HCT116 (cell line): ENCODE results near the gene XDH. TPM values are rescaled to one million over a fixed set of nuclear protein-coding genes. Genes with fewer than 3 reads are reported as not detected.

Experiments
- ATAC-seq: fragments of 200-7000 bp; cut with Tn5 transposase; 2 replicates; pipeline ENCODE4 v1.9.1; 2020; ENCODE audit warnings: mild to moderate bottlenecking, moderate library complexity
- BruUV-seq: library from RNA; stranded (reverse); fragments of 400-500 nt; replicated peaks from 2 replicates; lab custom pipeline; 2021; lab: Mats Ljungman, UMichigan
- CTCF ChIA-PET: fragments of 300-600 bp; sonication (Branson Sonifier 250); formaldehyde crosslinking; loops from one replicate; lab custom pipeline; 2021; ENCODE audit warnings: antibody characterized with exemption; lab: Charles Lee
- POLR2A ChIA-PET: fragments of 300-600, 350-600 bp; sonication (Branson Sonifier 250); formaldehyde crosslinking; loops from one replicate; lab custom pipeline; 2021; ENCODE audit warnings: antibody characterized with exemption; lab: Charles Lee
- RAD21 ChIA-PET, 2 experiments: fragments of 300-600 bp; sonication (Branson Sonifier 250); formaldehyde crosslinking; loops; one replicate each; lab custom pipeline; 2023; ENCODE audit warnings: low total read pairs in 2 of 2; ENCODE audit not compliant: uncharacterized antibody in 2 of 2, unreplicated experiment in 2 of 2, low non-redundant PET in 1 of 2; lab: Charles Lee
- DNase-seq: peaks from one replicate; pipeline ENCODE4 v3.0.0-alpha.2; 2010; ENCODE audit warnings: low read depth, low spot score
- H2AFZ ChIP-seq: fragments of 200-600 bp; shearing (Covaris generic), sonication (generic); 2 replicates; pipeline ENCODE4 v1.6.1; 2017; ENCODE audit warnings: low read depth, mixed run types, mixed read lengths, antibody characterized with exemption, low read length; ENCODE audit not compliant: poor library complexity, severe bottlenecking
- H3K27ac ChIP-seq: 2 replicates; pipeline ENCODE4 v1.5.1; 2012; ENCODE audit warnings: low read depth, low read length
- H3K27me3 ChIP-seq: fragments of 200-600 bp; sonication (generic); 2 replicates; pipeline ENCODE4 v1.6.1; 2016; ENCODE audit warnings: mixed run types, low read length, mixed read lengths; ENCODE audit not compliant: insufficient read depth
- H3K36me3 ChIP-seq, 2 experiments: fragments of 200-500 bp in 1 of 2; fragments of 200-600 bp in 1 of 2; sonication (Bioruptor generic) in 1 of 2; sonication (generic) in 1 of 2; 2 replicates each; pipeline versions ENCODE4 v1.5.1 to v1.6.1; 2014 to 2016; ENCODE audit warnings: low read length in 2 of 2, inconsistent platforms in 1 of 2, mixed read lengths in 1 of 2, mixed run types in 1 of 2; ENCODE audit not compliant: insufficient read depth in 2 of 2, control insufficient read depth in 1 of 2
- H3K4me1 ChIP-seq, 2 experiments: fragments of 200-600 bp in 1 of 2; sonication (generic) in 1 of 2; 2 replicates each; pipeline versions ENCODE4 v1.5.1 to v1.6.1; 2012 to 2017; ENCODE audit warnings: low read length in 2 of 2, inconsistent platforms in 1 of 2, mild to moderate bottlenecking in 1 of 2, mixed read lengths in 1 of 2, mixed run types in 1 of 2, moderate library complexity in 1 of 2; ENCODE audit not compliant: insufficient read depth in 2 of 2, control insufficient read depth in 1 of 2
- H3K4me2 ChIP-seq: fragments of 200-600 bp; sonication (generic); 2 replicates; pipeline ENCODE4 v1.6.1; 2017; ENCODE audit warnings: mixed run types, low read length, mixed read lengths
- H3K4me3 ChIP-seq, 2 experiments: fragments of 200-600 bp in 1 of 2; sonication (generic) in 1 of 2; replicated peaks in 1 of 2; 2 replicates each; pipeline ENCODE4 v1.5.1; 2011 to 2016; ENCODE audit warnings: low read length in 2 of 2, control low read depth in 1 of 2, low read depth in 1 of 2, mild to moderate bottlenecking in 1 of 2, mixed read lengths in 1 of 2, mixed run types in 1 of 2
- H3K79me2 ChIP-seq: fragments of 200-600 bp; sonication (generic); 2 replicates; pipeline ENCODE4 v1.6.1; 2017; ENCODE audit warnings: mild to moderate bottlenecking, mixed run types, low read length, moderate library complexity, mixed read lengths; ENCODE audit not compliant: insufficient read depth
- H3K9ac ChIP-seq: fragments of 200-600 bp; sonication (generic); 2 replicates; pipeline ENCODE4 v1.6.1; 2016; ENCODE audit warnings: low read length, mixed read lengths
- H3K9me2 ChIP-seq: fragments of 200-600 bp; sonication (generic), shearing (Covaris generic); 2 replicates; pipeline ENCODE4 v1.6.1; 2017; ENCODE audit warnings: mixed run types, mild to moderate bottlenecking, moderate library complexity; ENCODE audit not compliant: insufficient read depth
- H3K9me3 ChIP-seq, 2 experiments: fragments of 200-500 bp in 1 of 2; fragments of 200-600 bp in 1 of 2; sonication (Bioruptor generic) in 1 of 2; sonication (generic) in 1 of 2; 2 replicates each; pipeline ENCODE4 v1.6.1; 2014 to 2017; ENCODE audit warnings: low read length in 2 of 2, mixed read lengths in 2 of 2, inconsistent platforms in 1 of 2, low read depth in 1 of 2, mild to moderate bottlenecking in 1 of 2, mixed run types in 1 of 2, moderate library complexity in 1 of 2; ENCODE audit not compliant: control insufficient read depth in 1 of 2, insufficient read depth in 1 of 2
- H4K20me1 ChIP-seq: fragments of 200-600 bp; sonication (generic), shearing (Covaris generic); 2 replicates; pipeline ENCODE4 v1.6.1; 2017; ENCODE audit warnings: mixed run types, mild to moderate bottlenecking, moderate library complexity; ENCODE audit not compliant: insufficient read depth
- ATF3 ChIP-seq: IDR thresholded peaks from 2 replicates; pipeline ENCODE4 v1.6.1; 2012
- CEBPB ChIP-seq: IDR thresholded peaks from 2 replicates; pipeline ENCODE4 v1.6.1; 2012; ENCODE audit warnings: low read depth
- ELF1 ChIP-seq: IDR thresholded peaks from 2 replicates; pipeline ENCODE4 v1.6.1; 2012; ENCODE audit warnings: low read depth, borderline replicate concordance
- EZH2 ChIP-seq: fragments of 200-600 bp; sonication (generic); IDR thresholded peaks from 2 replicates; pipeline ENCODE4 v1.6.1; 2017; ENCODE audit warnings: antibody characterized with exemption, mixed run types
- EZH2phosphoT487 ChIP-seq: fragments of 200-600 bp; IDR thresholded peaks from 2 replicates; pipeline ENCODE4 v1.6.1; 2018; ENCODE audit warnings: antibody characterized with exemption, borderline replicate concordance
- JUND ChIP-seq: IDR thresholded peaks from 2 replicates; pipeline ENCODE4 v1.6.1; 2012
- POLR2AphosphoS5 ChIP-seq: IDR thresholded peaks from 2 replicates; pipeline ENCODE4 v1.6.1; 2011; ENCODE audit warnings: mild to moderate bottlenecking, low read depth, low read length, moderate library complexity
- SP1 ChIP-seq: IDR thresholded peaks from 2 replicates; pipeline ENCODE4 v1.6.1; 2012; ENCODE audit warnings: low read depth
- TCF7L2 ChIP-seq: IDR thresholded peaks from 2 replicates; pipeline ENCODE4 v1.7.0; 2011; ENCODE audit warnings: borderline replicate concordance, inconsistent platforms; ENCODE audit not compliant: insufficient read depth, insufficient read length; ENCODE audit errors: extremely low read depth
- YY1 ChIP-seq: IDR thresholded peaks from 2 replicates; pipeline ENCODE4 v1.6.1; 2011; ENCODE audit warnings: low read length, low read depth, moderate library complexity, mild to moderate bottlenecking; ENCODE audit not compliant: insufficient replicate concordance; ENCODE audit errors: extremely low read depth
- ZNF274 ChIP-seq: fragments of 200-500 bp; sonication (Bioruptor generic); IDR thresholded peaks from 2 replicates; pipeline ENCODE4 v1.6.1; 2014; ENCODE audit warnings: mild to moderate bottlenecking, low read depth, low read length, inconsistent platforms
- intact Hi-C: fragments of 100-400 bp; cut with micrococcal nuclease; formaldehyde crosslinking; loops from 2 replicates; pipeline ENCODE4 v1.10.0; 2022
- total RNA-seq: library from RNA; stranded (reverse); gene quantifications from one replicate; pipeline ENCODE4 v1.2.1, GENCODE V29; 2021; ENCODE audit not compliant: unreplicated experiment
- TF ChIP-seq, protein P1 (sequence below): IDR thresholded peaks from 2 replicates; pipeline ENCODE4 v1.6.1; 2011; ENCODE audit warnings: mild to moderate bottlenecking, low read length, moderate library complexity; ENCODE audit not compliant: insufficient replicate concordance; ENCODE audit errors: extremely low read depth
- TF ChIP-seq, protein P2 (sequence below): IDR thresholded peaks from 2 replicates; pipeline ENCODE4 v1.6.1; 2012; ENCODE audit warnings: low read depth

Gene XDH
- total RNA-seq, 1 experiment from 2014 or later: 0.15 TPM

GRCh38 chr2:31337197-31337596 lies 77.3 kb downstream of the XDH start:
- Histone ChIP-seq H3K4me2 (no peak overlapping the region), H3K9me2 (no peaks in the 10 kb centered on the region), H3K79me2 (no peaks in the 10 kb centered on the region), H3K4me3 (no peak overlapping the region), H2AFZ (no peak overlapping the region), H3K4me1 (no peaks in the 10 kb centered on the region), H3K9me3 (no peaks in the 10 kb centered on the region), H3K27ac (no peak overlapping the region), H3K36me3 (no peaks in the 10 kb centered on the region), H3K9ac (no peak overlapping the region), H3K27me3 (peaks cover 7% of the 10 kb centered on the region), H4K20me1 (no peaks in the 10 kb centered on the region)
- TF ChIP-seq ZNF274 (no peak), ATF3 (no peak), JUND (no peak), EZH2phosphoT487 (no peak), EZH2 (no peak), ELF1 (no peak), CEBPB (no peak), TCF7L2 (no peak)
- intact Hi-C loops: loop anchor here (10.0 kb wide), 1 partner anchor 1122 kb away; no protein-coding TSS in a partner anchor
- ChIA-PET CTCF (no interaction called here), RAD21 (no interaction called here), POLR2A (no interaction called here)
- ATAC-seq (no peak), DNase-seq (no peak)
- no TSS peak for BruUV-seq

DNA sequence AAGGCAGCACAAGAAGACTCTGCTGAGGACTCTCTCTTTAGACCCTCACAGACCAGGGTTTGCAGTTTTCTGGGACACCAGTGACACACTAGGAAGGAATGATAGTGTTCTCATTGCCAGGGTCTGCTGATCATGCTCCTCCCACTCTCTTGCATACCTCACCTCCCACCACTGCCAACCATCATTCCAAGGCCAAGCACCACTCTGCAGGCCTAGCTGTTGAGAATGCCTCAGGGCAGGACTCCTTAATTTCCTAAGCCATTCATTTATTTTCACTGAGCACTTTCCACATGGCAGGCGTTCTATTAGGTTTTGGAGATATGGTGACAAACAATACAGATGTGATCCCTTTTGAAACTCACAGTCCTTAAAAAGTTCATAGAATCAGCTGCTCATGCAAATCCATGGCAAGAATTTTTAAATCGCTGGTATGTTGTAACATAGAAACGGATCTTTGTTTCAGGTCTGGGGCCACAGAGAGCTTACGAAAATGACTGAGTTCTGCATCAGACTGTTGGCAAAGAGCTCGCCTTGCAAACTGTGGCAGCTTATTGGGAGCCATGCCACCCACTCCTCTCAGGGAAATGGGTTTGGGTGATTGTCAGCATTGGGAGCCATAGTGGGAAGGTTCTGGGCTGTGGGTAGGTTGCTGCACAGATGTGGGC lies 78.5 kb downstream of the XDH start:
- POLR2A ChIA-PET: no interaction called here
- CTCF ChIA-PET: interaction anchor here (2.9 kb wide), 1 partner anchor 624 kb away, joined by 23 read pairs; no protein-coding TSS in a partner anchor
- Histone ChIP-seq H3K4me3 (no peak overlapping the region), H3K9me3 (no peaks in the 10 kb centered on the region), H4K20me1 (no peaks in the 10 kb centered on the region), H2AFZ (no peak overlapping the region), H3K36me3 (no peaks in the 10 kb centered on the region), H3K4me1 (no peaks in the 10 kb centered on the region), H3K27me3 (peaks cover 9% of the 10 kb centered on the region; the same call in 1 of the 2 replicates), H3K27ac (no peak overlapping the region), H3K9me2 (no peaks in the 10 kb centered on the region), H3K4me2 (no peak overlapping the region), H3K79me2 (no peaks in the 10 kb centered on the region), H3K9ac (no peak overlapping the region)
- DNase-seq (no peak), ATAC-seq (no peak)
- no TSS peak for BruUV-seq
- intact Hi-C loops: loop anchor here (10.0 kb wide), 1 partner anchor 1121 kb away; no protein-coding TSS in a partner anchor
- RAD21 ChIA-PET: no interaction called here
- TF ChIP-seq, protein P1, sequence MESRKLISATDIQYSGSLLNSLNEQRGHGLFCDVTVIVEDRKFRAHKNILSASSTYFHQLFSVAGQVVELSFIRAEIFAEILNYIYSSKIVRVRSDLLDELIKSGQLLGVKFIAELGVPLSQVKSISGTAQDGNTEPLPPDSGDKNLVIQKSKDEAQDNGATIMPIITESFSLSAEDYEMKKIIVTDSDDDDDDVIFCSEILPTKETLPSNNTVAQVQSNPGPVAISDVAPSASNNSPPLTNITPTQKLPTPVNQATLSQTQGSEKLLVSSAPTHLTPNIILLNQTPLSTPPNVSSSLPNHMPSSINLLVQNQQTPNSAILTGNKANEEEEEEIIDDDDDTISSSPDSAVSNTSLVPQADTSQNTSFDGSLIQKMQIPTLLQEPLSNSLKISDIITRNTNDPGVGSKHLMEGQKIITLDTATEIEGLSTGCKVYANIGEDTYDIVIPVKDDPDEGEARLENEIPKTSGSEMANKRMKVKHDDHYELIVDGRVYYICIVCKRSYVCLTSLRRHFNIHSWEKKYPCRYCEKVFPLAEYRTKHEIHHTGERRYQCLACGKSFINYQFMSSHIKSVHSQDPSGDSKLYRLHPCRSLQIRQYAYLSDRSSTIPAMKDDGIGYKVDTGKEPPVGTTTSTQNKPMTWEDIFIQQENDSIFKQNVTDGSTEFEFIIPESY: no peak
- TF ChIP-seq EZH2phosphoT487: no peak
- no peak for TF ChIP-seq SP1
- no peak for TF ChIP-seq ATF3
- no peak for TF ChIP-seq POLR2AphosphoS5
- TF ChIP-seq, protein P2, sequence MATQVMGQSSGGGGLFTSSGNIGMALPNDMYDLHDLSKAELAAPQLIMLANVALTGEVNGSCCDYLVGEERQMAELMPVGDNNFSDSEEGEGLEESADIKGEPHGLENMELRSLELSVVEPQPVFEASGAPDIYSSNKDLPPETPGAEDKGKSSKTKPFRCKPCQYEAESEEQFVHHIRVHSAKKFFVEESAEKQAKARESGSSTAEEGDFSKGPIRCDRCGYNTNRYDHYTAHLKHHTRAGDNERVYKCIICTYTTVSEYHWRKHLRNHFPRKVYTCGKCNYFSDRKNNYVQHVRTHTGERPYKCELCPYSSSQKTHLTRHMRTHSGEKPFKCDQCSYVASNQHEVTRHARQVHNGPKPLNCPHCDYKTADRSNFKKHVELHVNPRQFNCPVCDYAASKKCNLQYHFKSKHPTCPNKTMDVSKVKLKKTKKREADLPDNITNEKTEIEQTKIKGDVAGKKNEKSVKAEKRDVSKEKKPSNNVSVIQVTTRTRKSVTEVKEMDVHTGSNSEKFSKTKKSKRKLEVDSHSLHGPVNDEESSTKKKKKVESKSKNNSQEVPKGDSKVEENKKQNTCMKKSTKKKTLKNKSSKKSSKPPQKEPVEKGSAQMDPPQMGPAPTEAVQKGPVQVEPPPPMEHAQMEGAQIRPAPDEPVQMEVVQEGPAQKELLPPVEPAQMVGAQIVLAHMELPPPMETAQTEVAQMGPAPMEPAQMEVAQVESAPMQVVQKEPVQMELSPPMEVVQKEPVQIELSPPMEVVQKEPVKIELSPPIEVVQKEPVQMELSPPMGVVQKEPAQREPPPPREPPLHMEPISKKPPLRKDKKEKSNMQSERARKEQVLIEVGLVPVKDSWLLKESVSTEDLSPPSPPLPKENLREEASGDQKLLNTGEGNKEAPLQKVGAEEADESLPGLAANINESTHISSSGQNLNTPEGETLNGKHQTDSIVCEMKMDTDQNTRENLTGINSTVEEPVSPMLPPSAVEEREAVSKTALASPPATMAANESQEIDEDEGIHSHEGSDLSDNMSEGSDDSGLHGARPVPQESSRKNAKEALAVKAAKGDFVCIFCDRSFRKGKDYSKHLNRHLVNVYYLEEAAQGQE: no peak
- no peak for TF ChIP-seq YY1
- TF ChIP-seq EZH2: no peak
